IMR-90 (cell line): ENCODE measurements around the gene PRKAG2. TPM values are rescaled to one million over a fixed set of nuclear protein-coding genes. Genes with fewer than 3 reads are reported as not detected.

ENCODE experiments used
- ATAC-seq: fragments of 200-7000 bp; cut with Tn5 transposase; 2 replicates; pipeline ENCODE4 v1.9.1; 2020; ENCODE audit warnings: low read depth, mild to moderate bottlenecking, moderate library complexity
- BruUV-seq: library from RNA; stranded (reverse); fragments of 400-500 nt; replicated peaks from 2 replicates; lab custom pipeline; 2021; lab: Mats Ljungman, UMichigan
- CTCF ChIA-PET: fragments of 300-600 bp; formaldehyde crosslinking; extraction: SDS; loops from one replicate; lab custom pipeline; 2021; ENCODE audit warnings: antibody characterized with exemption; lab: Yijun Ruan, JAX
- POLR2A ChIA-PET: fragments of 300-600 bp; sonication (Branson Sonifier 250); formaldehyde crosslinking; loops from one replicate; lab custom pipeline; 2022; ENCODE audit warnings: antibody characterized with exemption; ENCODE audit not compliant: unreplicated experiment; lab: Charles Lee
- DNase-seq: peaks from one replicate; pipeline ENCODE4 v3.0.0; 2013
- H2AFZ ChIP-seq: replicated peaks from 2 replicates; pipeline ENCODE3; 2013; ENCODE audit warnings: low read length, mild to moderate bottlenecking; ENCODE audit not compliant: poor library complexity
- H2AK5ac ChIP-seq: 2 replicates; pipeline ENCODE4 v1.6.1; 2013; ENCODE audit warnings: low read depth, low read length, inconsistent platforms
- H2AK9ac ChIP-seq: replicated peaks from 2 replicates; pipeline ENCODE3; 2013; ENCODE audit warnings: mild to moderate bottlenecking, low read depth, low read length, moderate library complexity; ENCODE audit not compliant: poor library complexity
- H2BK120ac ChIP-seq: 2 replicates; pipeline ENCODE4 v1.6.1; 2013; ENCODE audit warnings: low read depth, low read length, inconsistent platforms
- H2BK15ac ChIP-seq: 3 replicates; pipeline ENCODE4 v1.6.1; 2013; ENCODE audit warnings: low read depth, low read length, inconsistent platforms
- H2BK20ac ChIP-seq: 2 replicates; pipeline ENCODE4 v1.6.1; 2013; ENCODE audit warnings: low read depth, mild to moderate bottlenecking, inconsistent platforms, low read length, moderate library complexity
- H2BK5ac ChIP-seq: 2 replicates; pipeline ENCODE4 v1.6.1; 2013; ENCODE audit warnings: mild to moderate bottlenecking, low read depth, low read length, inconsistent platforms; ENCODE audit not compliant: poor library complexity, severe bottlenecking
- H3K14ac ChIP-seq: replicated peaks from 2 replicates; pipeline ENCODE4 v1.6.1; 2013; ENCODE audit warnings: low read depth, low read length, inconsistent platforms
- H3K18ac ChIP-seq: 2 replicates; pipeline ENCODE4 v1.6.1; 2013; ENCODE audit warnings: low read depth, low read length, control low read depth
- H3K23ac ChIP-seq: 2 replicates; pipeline ENCODE4 v1.6.1; 2013; ENCODE audit warnings: low read depth, low read length, inconsistent platforms
- H3K27ac ChIP-seq: 2 replicates; pipeline ENCODE4 v1.5.1; 2013; ENCODE audit warnings: mild to moderate bottlenecking, control low read depth, low read length; ENCODE audit not compliant: insufficient read depth
- H3K27me3 ChIP-seq: 2 replicates; pipeline ENCODE4 v1.6.1; 2013; ENCODE audit warnings: low read length; ENCODE audit not compliant: control insufficient read depth, insufficient read depth
- H3K36me3 ChIP-seq: 2 replicates; pipeline ENCODE4 v1.6.1; 2013; ENCODE audit warnings: low read length, mixed read lengths; ENCODE audit not compliant: control insufficient read depth, insufficient read depth
- H3K4ac ChIP-seq: 2 replicates; pipeline ENCODE4 v1.6.1; 2013; ENCODE audit warnings: low read depth, low read length, inconsistent platforms
- H3K4me1 ChIP-seq: 2 replicates; pipeline ENCODE4 v1.6.1; 2013; ENCODE audit warnings: low read length, mixed read lengths; ENCODE audit not compliant: control insufficient read depth, insufficient read depth
- H3K4me2 ChIP-seq: 2 replicates; pipeline ENCODE4 v1.6.1; 2013; ENCODE audit warnings: low read depth, mild to moderate bottlenecking, control low read depth, low read length, moderate library complexity
- H3K4me3 ChIP-seq: 2 replicates; pipeline ENCODE4 v1.5.1; 2013; ENCODE audit warnings: low read depth, mild to moderate bottlenecking, control low read depth, low read length, moderate library complexity; ENCODE audit not compliant: insufficient read depth
- H3K56ac ChIP-seq: 2 replicates; pipeline ENCODE4 v1.6.1; 2013; ENCODE audit warnings: low read length, inconsistent platforms; ENCODE audit not compliant: insufficient read depth; ENCODE audit errors: extremely low read depth
- H3K79me1 ChIP-seq, 2 experiments: 2 replicates each; pipeline ENCODE4 v1.6.1; 2013; ENCODE audit warnings: low read length in 2 of 2, inconsistent platforms in 1 of 2, low read depth in 1 of 2
- H3K9ac ChIP-seq: 2 replicates; pipeline ENCODE4 v1.6.1; 2013; ENCODE audit warnings: low read depth, low read length, control low read depth
- H3K9me1 ChIP-seq: 2 replicates; pipeline ENCODE4 v1.6.1; 2013; ENCODE audit warnings: low read length, inconsistent platforms; ENCODE audit not compliant: insufficient read depth
- H3K9me3 ChIP-seq: 2 replicates; pipeline ENCODE4 v1.6.1; 2013; ENCODE audit warnings: low read length; ENCODE audit not compliant: control insufficient read depth, insufficient read depth
- H4K20me1 ChIP-seq: 2 replicates; pipeline ENCODE4 v1.6.1; 2013; ENCODE audit warnings: low read length, inconsistent platforms; ENCODE audit not compliant: insufficient read depth
- H4K5ac ChIP-seq: 2 replicates; pipeline ENCODE4 v1.6.1; 2013; ENCODE audit warnings: mild to moderate bottlenecking, low read depth, low read length, control low read depth
- H4K8ac ChIP-seq, 2 experiments: 2 replicates each; pipeline ENCODE4 v1.6.1; 2013; ENCODE audit warnings: low read depth in 2 of 2, low read length in 2 of 2, control low read depth in 1 of 2, inconsistent platforms in 1 of 2
- H4K91ac ChIP-seq: 2 replicates; pipeline ENCODE4 v1.6.1; 2013; ENCODE audit warnings: low read depth, low read length, inconsistent platforms; ENCODE audit not compliant: insufficient read depth
- FOS ChIP-seq: fragments of 150-350 bp; IDR thresholded peaks from 2 replicates; pipeline ENCODE4 v1.6.1; 2016; ENCODE audit warnings: low read depth, low read length
- WGBS, 2 experiments: methylation state at CpG; one replicate each; pipeline versions ENCODE4 v1.1.5 to v1.1.7; 2013; ENCODE audit warnings: missing lambda C conversion rate in 2 of 2; ENCODE audit not compliant: insufficient read length in 1 of 2; ENCODE audit errors: extremely low coverage in 2 of 2; 5-methylcytosine and 5-hydroxymethylcytosine counted together
- dilution Hi-C: fragments of 300-500 bp; cut with HindIII; formaldehyde crosslinking; loops from one replicate; pipeline ENCODE4 v1.14.3; 2018; ENCODE audit warnings: low sequenced_read_pairs; ENCODE audit not compliant: unreplicated experiment
- in situ Hi-C: fragments of 300-500 bp; cut with MboI; formaldehyde crosslinking; loops from 3 replicates; pipeline ENCODE4 v1.14.3; 2019; ENCODE audit warnings: low sequenced_read_pairs, inconsistent platforms, mixed read lengths
- intact Hi-C: fragments of 100-400 bp; cut with micrococcal nuclease; formaldehyde crosslinking; loops from 2 replicates; pipeline ENCODE4 v1.10.0; 2022
- polyA plus RNA-seq, 3 experiments: library from polyadenylated mRNA; depleted of rRNA; stranded (reverse); fragments of >200 nt; gene quantifications; 2 replicates each; pipeline ENCODE4 v1.2.3, GENCODE V29; 2012; ENCODE audit warnings: low replicate concordance in 1 of 3
- total RNA-seq: library from RNA; depleted of rRNA; stranded (reverse); fragments of >200 nt; gene quantifications from 2 replicates; pipeline ENCODE4 v1.2.3, GENCODE V29; 2012
- TF ChIP-seq, protein P1 (sequence below): fragments of 150-350 bp; IDR thresholded peaks from 2 replicates; pipeline ENCODE4 v1.6.1; 2016; ENCODE audit warnings: low read depth, mild to moderate bottlenecking, low read length, moderate library complexity, borderline replicate concordance
- TF ChIP-seq, protein P2 (sequence below): fragments of 150-350 bp; IDR thresholded peaks from 2 replicates; pipeline ENCODE4 v1.6.1; 2017; ENCODE audit warnings: mild to moderate bottlenecking, antibody characterized with exemption, low read length, low read depth

PRKAG2 gene
- total and polyA plus RNA-seq, 2 of the 4 experiments (the other 2 are of a cell fraction): 15.4 to 21.6 TPM

DNA sequence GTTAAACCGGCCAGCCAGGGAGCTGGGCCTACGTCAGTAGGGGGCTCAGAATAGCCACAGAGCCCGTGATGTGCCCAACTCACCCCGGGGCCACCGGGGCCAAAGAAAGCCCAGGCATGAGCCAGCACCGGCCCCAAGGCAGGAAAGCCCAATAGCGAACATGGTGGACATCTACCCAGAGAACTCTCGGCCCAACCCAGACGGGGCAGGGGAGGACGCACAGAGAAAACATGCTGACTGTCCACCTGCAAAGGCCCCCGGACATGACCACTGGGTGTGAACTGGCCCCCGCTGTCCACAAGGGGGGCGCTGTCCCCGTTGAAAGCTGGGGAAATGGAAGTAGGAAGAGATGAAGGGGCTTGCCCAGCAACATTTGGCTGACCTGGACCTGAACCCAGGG, 169.2 kb downstream of the PRKAG2 start:
- WGBS, 2 experiments: 97% methylated on average over 5 of the region's 14 CpGs; no CpG with 5 or more reads in 1 of the 2 experiments
- Histone ChIP-seq H3K4ac (no peak overlapping the region), H3K4me1 (peaks cover 8% of the 10 kb centered on the region; the same call in 1 of the 2 replicates), H2BK120ac (no peak overlapping the region), H3K36me3 (no peaks in the 10 kb centered on the region), H3K14ac (no peak overlapping the region), H3K79me1 (no peaks in the 10 kb centered on the region; a peak in 1 of 4 replicates), H4K5ac (no peak overlapping the region), H4K20me1 (no peaks in the 10 kb centered on the region), H3K18ac (no peak overlapping the region), H2AK5ac (no peak overlapping the region), H3K9ac (no peak overlapping the region), H2AK9ac (no peak overlapping the region), H2BK5ac (no peak overlapping the region), H3K27ac (no peak overlapping the region), H2BK20ac (no peak overlapping the region), H4K8ac (no peak overlapping the region), H3K4me2 (no peak overlapping the region), H3K56ac (no peak overlapping the region), H4K91ac (no peak overlapping the region), H3K23ac (no peak overlapping the region), H2AFZ (no peak overlapping the region), H3K4me3 (no peak overlapping the region), H3K9me3 (no peaks in the 10 kb centered on the region), H2BK15ac (no peak overlapping the region), H3K27me3 (no peaks in the 10 kb centered on the region; the same call in 1 of the 2 replicates), H3K9me1 (peaks cover 11% of the 10 kb centered on the region)
- CTCF ChIA-PET: no interaction called here
- intact Hi-C loops: loop anchor here (5.0 kb wide), 1 partner anchor 135 kb away; no protein-coding TSS in a partner anchor
- TF ChIP-seq, protein P1, sequence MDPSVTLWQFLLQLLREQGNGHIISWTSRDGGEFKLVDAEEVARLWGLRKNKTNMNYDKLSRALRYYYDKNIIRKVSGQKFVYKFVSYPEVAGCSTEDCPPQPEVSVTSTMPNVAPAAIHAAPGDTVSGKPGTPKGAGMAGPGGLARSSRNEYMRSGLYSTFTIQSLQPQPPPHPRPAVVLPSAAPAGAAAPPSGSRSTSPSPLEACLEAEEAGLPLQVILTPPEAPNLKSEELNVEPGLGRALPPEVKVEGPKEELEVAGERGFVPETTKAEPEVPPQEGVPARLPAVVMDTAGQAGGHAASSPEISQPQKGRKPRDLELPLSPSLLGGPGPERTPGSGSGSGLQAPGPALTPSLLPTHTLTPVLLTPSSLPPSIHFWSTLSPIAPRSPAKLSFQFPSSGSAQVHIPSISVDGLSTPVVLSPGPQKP: no peak
- no peak for TF ChIP-seq FOS
- TF ChIP-seq, protein P2, sequence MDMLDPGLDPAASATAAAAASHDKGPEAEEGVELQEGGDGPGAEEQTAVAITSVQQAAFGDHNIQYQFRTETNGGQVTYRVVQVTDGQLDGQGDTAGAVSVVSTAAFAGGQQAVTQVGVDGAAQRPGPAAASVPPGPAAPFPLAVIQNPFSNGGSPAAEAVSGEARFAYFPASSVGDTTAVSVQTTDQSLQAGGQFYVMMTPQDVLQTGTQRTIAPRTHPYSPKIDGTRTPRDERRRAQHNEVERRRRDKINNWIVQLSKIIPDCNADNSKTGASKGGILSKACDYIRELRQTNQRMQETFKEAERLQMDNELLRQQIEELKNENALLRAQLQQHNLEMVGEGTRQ: no peak
- POLR2A ChIA-PET: interaction anchor here (0.6 kb wide), 1 partner anchor 19 kb away, joined by 3 read pairs; no protein-coding TSS in a partner anchor
- dilution Hi-C loops: no loop called here
- BruUV-seq: no TSS peak
- DNase-seq: no peak
- ATAC-seq: no peak
- in situ Hi-C loops: no loop called here
